Measurements from ENCODE around the gene PTPRE.

PTPRE gene

GRCh38 chr10:128007056-128007455 lies 100.2 kb downstream of the PTPRE start (continued):
- TF ChIP-seq, protein P1, sequence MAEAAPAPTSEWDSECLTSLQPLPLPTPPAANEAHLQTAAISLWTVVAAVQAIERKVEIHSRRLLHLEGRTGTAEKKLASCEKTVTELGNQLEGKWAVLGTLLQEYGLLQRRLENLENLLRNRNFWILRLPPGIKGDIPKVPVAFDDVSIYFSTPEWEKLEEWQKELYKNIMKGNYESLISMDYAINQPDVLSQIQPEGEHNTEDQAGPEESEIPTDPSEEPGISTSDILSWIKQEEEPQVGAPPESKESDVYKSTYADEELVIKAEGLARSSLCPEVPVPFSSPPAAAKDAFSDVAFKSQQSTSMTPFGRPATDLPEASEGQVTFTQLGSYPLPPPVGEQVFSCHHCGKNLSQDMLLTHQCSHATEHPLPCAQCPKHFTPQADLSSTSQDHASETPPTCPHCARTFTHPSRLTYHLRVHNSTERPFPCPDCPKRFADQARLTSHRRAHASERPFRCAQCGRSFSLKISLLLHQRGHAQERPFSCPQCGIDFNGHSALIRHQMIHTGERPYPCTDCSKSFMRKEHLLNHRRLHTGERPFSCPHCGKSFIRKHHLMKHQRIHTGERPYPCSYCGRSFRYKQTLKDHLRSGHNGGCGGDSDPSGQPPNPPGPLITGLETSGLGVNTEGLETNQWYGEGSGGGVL (tag by site-specific recombination; IDR thresholded peaks at IDR 0.05) = no peak

GRCh38 chr10:128007971-128008370 lies 101.1 kb downstream of the PTPRE start:
- no peak for TF ChIP-seq YY1 (tag by site-specific recombination; IDR thresholded peaks at IDR 0.05)
- TF ChIP-seq ZNF112 (tag by site-specific recombination; IDR thresholded peaks at IDR 0.05) = no peak
- no peak for TF ChIP-seq ZNF621 (tag by site-specific recombination; IDR thresholded peaks at IDR 0.05)
- TF ChIP-seq, protein P2, sequence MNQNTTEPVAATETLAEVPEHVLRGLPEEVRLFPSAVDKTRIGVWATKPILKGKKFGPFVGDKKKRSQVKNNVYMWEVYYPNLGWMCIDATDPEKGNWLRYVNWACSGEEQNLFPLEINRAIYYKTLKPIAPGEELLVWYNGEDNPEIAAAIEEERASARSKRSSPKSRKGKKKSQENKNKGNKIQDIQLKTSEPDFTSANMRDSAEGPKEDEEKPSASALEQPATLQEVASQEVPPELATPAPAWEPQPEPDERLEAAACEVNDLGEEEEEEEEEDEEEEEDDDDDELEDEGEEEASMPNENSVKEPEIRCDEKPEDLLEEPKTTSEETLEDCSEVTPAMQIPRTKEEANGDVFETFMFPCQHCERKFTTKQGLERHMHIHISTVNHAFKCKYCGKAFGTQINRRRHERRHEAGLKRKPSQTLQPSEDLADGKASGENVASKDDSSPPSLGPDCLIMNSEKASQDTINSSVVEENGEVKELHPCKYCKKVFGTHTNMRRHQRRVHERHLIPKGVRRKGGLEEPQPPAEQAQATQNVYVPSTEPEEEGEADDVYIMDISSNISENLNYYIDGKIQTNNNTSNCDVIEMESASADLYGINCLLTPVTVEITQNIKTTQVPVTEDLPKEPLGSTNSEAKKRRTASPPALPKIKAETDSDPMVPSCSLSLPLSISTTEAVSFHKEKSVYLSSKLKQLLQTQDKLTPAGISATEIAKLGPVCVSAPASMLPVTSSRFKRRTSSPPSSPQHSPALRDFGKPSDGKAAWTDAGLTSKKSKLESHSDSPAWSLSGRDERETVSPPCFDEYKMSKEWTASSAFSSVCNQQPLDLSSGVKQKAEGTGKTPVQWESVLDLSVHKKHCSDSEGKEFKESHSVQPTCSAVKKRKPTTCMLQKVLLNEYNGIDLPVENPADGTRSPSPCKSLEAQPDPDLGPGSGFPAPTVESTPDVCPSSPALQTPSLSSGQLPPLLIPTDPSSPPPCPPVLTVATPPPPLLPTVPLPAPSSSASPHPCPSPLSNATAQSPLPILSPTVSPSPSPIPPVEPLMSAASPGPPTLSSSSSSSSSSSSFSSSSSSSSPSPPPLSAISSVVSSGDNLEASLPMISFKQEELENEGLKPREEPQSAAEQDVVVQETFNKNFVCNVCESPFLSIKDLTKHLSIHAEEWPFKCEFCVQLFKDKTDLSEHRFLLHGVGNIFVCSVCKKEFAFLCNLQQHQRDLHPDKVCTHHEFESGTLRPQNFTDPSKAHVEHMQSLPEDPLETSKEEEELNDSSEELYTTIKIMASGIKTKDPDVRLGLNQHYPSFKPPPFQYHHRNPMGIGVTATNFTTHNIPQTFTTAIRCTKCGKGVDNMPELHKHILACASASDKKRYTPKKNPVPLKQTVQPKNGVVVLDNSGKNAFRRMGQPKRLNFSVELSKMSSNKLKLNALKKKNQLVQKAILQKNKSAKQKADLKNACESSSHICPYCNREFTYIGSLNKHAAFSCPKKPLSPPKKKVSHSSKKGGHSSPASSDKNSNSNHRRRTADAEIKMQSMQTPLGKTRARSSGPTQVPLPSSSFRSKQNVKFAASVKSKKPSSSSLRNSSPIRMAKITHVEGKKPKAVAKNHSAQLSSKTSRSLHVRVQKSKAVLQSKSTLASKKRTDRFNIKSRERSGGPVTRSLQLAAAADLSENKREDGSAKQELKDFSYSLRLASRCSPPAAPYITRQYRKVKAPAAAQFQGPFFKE (tag by site-specific recombination; IDR thresholded peaks at IDR 0.05; ENCODE audit: borderline replicate concordance) = no peak
- no peak for TF ChIP-seq ZFP69B (tag by site-specific recombination; IDR thresholded peaks at IDR 0.05)
- TF ChIP-seq ZNF529 (tag by site-specific recombination; IDR thresholded peaks at IDR 0.05; ENCODE audit: insufficient replicate concordance) = no peak
- TF ChIP-seq ZNF624 (tag by site-specific recombination; IDR thresholded peaks at IDR 0.05) = no peak
- no peak for TF ChIP-seq ZNF121 (tag by site-specific recombination; IDR thresholded peaks at IDR 0.05)
- no peak for TF ChIP-seq FEZF1 (tag by site-specific recombination; IDR thresholded peaks at IDR 0.05)
- no peak for TF ChIP-seq MEIS1 (CRISPR knock-in tag; IDR thresholded peaks at IDR 0.05; ENCODE audit: borderline replicate concordance)
- no peak for TF ChIP-seq ZSCAN23 (tag by site-specific recombination; IDR thresholded peaks at IDR 0.05)
- TF ChIP-seq, protein P3, sequence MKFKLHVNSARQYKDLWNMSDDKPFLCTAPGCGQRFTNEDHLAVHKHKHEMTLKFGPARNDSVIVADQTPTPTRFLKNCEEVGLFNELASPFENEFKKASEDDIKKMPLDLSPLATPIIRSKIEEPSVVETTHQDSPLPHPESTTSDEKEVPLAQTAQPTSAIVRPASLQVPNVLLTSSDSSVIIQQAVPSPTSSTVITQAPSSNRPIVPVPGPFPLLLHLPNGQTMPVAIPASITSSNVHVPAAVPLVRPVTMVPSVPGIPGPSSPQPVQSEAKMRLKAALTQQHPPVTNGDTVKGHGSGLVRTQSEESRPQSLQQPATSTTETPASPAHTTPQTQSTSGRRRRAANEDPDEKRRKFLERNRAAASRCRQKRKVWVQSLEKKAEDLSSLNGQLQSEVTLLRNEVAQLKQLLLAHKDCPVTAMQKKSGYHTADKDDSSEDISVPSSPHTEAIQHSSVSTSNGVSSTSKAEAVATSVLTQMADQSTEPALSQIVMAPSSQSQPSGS (tag by site-specific recombination; IDR thresholded peaks at IDR 0.05; ENCODE audit: low read depth) = no peak
- TF ChIP-seq PBX3 (CRISPR knock-in tag; IDR thresholded peaks at IDR 0.05) = no peak
- no peak for TF ChIP-seq ZNF324 (tag by site-specific recombination; IDR thresholded peaks at IDR 0.05)
- no peak for TF ChIP-seq ZNF548 (tag by site-specific recombination; IDR thresholded peaks at IDR 0.05)
- no peak for TF ChIP-seq HIC1 (tag by site-specific recombination; IDR thresholded peaks at IDR 0.05)
- no peak for TF ChIP-seq ZSCAN16 (tag by site-specific recombination; IDR thresholded peaks at IDR 0.05)
- no peak for TF ChIP-seq ZNF843 (tag by site-specific recombination; IDR thresholded peaks at IDR 0.05)
- no peak overlapping the region for H3K27ac ChIP-seq (ENCODE audit: extremely low read depth, low read depth, low read length)
- no peak overlapping the region for H3K4me3 ChIP-seq (ENCODE audit: low read depth, low read length)
- no peaks in the 10 kb centered on the region for H3K9me3 ChIP-seq (ENCODE audit: control insufficient read depth, insufficient read depth, low read depth, low read length)
- H3K4me1 ChIP-seq (ENCODE audit: control insufficient read depth, insufficient read depth, low read length) = no peaks in the 10 kb centered on the region
- CTCF ChIA-PET = interaction anchor here (0.9 to 1.5 kb wide), 4 partner anchors 27 to 350 kb away, joined by 4 to 14 read pairs (median 6); partner anchors contain the start of gene PTPRE
- H3K36me3 ChIP-seq (ENCODE audit: control insufficient read depth in 2 of 2, insufficient read depth in 1 of 2, low read length in 2 of 2) = no peaks in the 10 kb centered on the region
- POLR2A ChIA-PET = no interaction called here
